ENCODE results near the gene GPNMB.

Gene GPNMB

DNA sequence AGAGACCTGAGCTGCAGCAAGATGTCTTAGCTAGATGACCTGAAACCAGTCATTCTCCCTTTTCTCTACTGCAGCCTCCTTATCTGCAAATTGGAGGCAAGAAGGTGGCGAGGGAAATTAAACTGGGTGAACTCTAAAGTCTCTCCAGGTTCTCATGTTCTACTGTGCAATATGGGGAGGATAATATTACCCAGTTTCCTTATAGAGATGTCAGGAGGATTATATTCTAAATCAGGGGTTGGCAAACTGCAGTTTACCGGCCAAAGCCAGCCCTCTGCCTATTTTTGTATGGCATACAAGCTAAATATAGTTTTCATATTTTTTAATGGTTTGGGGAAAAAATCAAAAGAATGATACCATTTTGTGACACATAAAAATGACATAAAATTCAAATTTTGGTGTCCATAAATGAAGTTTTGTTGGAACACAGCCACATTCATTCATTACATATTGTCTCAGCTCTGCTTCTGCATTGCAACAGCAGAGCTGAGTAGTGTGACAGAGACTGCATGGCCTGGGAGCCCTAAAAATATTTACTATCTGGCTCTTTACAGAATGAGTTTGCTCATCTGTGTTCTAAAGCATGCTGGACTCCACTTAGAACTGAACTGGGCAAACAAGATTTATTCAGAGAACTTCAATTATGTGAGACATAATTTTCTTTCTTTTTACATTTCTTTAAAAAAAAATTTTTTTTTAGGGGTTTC is 33.4 kb downstream of the GPNMB start:
- no peaks in the 10 kb centered on the region for H3K4me1 ChIP-seq (ENCODE audit: control insufficient read depth, insufficient read depth, low read length, poor library complexity, severe bottlenecking)

DNA sequence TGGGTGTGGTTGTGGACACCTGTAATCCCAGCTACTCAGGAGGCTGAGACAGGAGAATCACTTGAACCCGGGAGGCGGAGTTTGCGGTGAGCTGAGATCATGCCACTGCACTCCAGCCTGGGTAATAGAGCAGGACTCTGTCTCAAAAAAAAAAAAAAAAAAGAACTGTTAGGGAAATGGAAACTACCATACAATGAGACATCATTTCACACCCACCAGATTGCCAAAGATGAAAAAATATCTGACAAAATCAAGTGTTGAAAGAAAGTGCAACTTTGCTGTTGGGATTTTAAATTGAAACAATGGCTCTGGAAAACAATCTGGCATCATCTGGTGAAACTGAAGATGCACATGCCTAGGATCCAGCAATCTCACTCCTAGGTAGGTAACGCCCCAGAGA is 36.5 kb downstream of the GPNMB start:
- no peak overlapping the region for H3K4me3 ChIP-seq (ENCODE audit: insufficient read depth, low read depth, low read length, poor library complexity, severe bottlenecking)
- H3K36me3 ChIP-seq (ENCODE audit: control insufficient read depth, insufficient read depth, low read length): no peaks in the 10 kb centered on the region
- DNase-seq: no peak

More for the DNA sequence above, 33.4 kb downstream of the GPNMB start:
- H3K36me3 ChIP-seq (ENCODE audit: control insufficient read depth, insufficient read depth, low read length): no peaks in the 10 kb centered on the region
- H3K9me3 ChIP-seq (ENCODE audit: control insufficient read depth, low read length): no peaks in the 10 kb centered on the region
- no peaks in the 10 kb centered on the region for H3K27me3 ChIP-seq (replicated peaks; ENCODE audit: control insufficient read depth, insufficient read depth, low read length, poor library complexity, severe bottlenecking)
- no peak overlapping the region for H3K27ac ChIP-seq (ENCODE audit: insufficient read depth, low read length, poor library complexity, severe bottlenecking)
- no peak overlapping the region for H3K4me3 ChIP-seq (ENCODE audit: insufficient read depth, low read depth, low read length, poor library complexity, severe bottlenecking)
- no peak for DNase-seq

GRCh38 chr7:23284871-23285270 is 38.3 kb downstream of the GPNMB start:
- no peaks in the 10 kb centered on the region for H3K4me1 ChIP-seq (ENCODE audit: control insufficient read depth, insufficient read depth, low read length, poor library complexity, severe bottlenecking)
- H3K27me3 ChIP-seq (replicated peaks; ENCODE audit: control insufficient read depth, insufficient read depth, low read length, poor library complexity, severe bottlenecking): no peaks in the 10 kb centered on the region
- H3K36me3 ChIP-seq (ENCODE audit: control insufficient read depth, insufficient read depth, low read length): no peaks in the 10 kb centered on the region
- H3K27ac ChIP-seq (ENCODE audit: insufficient read depth, low read length, poor library complexity, severe bottlenecking): no peak overlapping the region
- H3K4me3 ChIP-seq (ENCODE audit: insufficient read depth, low read depth, low read length, poor library complexity, severe bottlenecking): no peak overlapping the region
- no peaks in the 10 kb centered on the region for H3K9me3 ChIP-seq (ENCODE audit: control insufficient read depth, low read length)
- DNase-seq: no peak

More for the DNA sequence above, 36.5 kb downstream of the GPNMB start:
- H3K27ac ChIP-seq (ENCODE audit: insufficient read depth, low read length, poor library complexity, severe bottlenecking): no peak overlapping the region
- no peaks in the 10 kb centered on the region for H3K27me3 ChIP-seq (replicated peaks; ENCODE audit: control insufficient read depth, insufficient read depth, low read length, poor library complexity, severe bottlenecking)
- H3K4me1 ChIP-seq (ENCODE audit: control insufficient read depth, insufficient read depth, low read length, poor library complexity, severe bottlenecking): no peaks in the 10 kb centered on the region
- no peaks in the 10 kb centered on the region for H3K9me3 ChIP-seq (ENCODE audit: control insufficient read depth, low read length)

DNA sequence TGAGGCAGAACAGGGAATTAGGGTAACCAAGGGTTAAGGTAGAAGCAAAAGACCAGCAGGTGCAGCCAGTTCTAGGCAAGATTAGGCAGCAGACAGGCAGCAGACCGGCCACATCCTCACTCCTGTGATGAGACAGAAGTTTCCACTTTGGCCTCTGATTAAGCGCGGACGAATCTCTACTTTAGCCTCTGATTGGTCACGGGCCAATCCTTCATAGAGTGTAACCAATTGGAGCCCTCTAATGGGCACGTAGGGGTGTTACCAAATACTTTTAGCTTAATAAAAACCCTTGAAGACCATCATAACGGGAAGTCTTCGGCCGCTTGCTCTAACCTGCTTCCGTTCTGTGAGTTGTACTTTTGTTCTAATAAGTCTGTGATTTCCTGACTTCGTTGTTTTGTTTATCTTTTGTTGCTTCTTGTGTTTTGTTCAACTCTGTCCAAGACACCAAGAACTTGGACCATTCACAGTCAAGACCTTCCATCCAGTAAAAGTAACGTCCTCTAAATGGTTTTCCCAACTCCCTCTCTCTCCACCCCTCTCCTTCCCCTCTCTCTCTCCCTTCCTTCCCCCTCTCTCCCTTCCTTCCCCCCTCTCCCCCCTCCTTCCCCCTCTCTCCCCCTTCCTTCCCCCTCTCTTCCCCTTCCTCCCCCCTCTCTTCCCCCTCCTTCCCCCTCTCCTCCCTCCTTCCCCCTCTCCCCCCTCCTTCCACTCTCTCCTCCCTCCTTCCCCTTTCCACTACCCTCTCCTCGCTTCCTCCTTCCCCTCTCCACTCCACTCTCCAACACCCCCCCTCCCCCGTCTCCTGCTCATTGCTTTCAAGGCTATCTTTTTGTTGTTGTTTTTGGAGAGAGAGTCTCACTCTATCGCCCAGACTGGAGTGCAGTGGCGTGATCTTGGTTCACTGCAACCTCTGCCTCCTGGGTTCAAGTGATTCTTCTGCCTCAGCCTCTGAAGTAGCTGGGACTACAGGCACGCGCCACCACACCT is 39.4 kb downstream of the GPNMB start:
- Histone ChIP-seq H3K27ac (ENCODE audit: insufficient read depth, low read length, poor library complexity, severe bottlenecking) (no peak overlapping the region), H3K4me1 (ENCODE audit: control insufficient read depth, insufficient read depth, low read length, poor library complexity, severe bottlenecking) (no peaks in the 10 kb centered on the region), H3K27me3 (replicated peaks; ENCODE audit: control insufficient read depth, insufficient read depth, low read length, poor library complexity, severe bottlenecking) (no peaks in the 10 kb centered on the region), H3K4me3 (ENCODE audit: insufficient read depth, low read depth, low read length, poor library complexity, severe bottlenecking) (no peak overlapping the region), H3K9me3 (ENCODE audit: control insufficient read depth, low read length) (no peaks in the 10 kb centered on the region), H3K36me3 (ENCODE audit: control insufficient read depth, insufficient read depth, low read length) (no peaks in the 10 kb centered on the region)
- DNase-seq: no peak

GRCh38 chr7:23287612-23288011 is 41.0 kb downstream of the GPNMB start:
- Histone ChIP-seq H3K36me3 (ENCODE audit: control insufficient read depth, insufficient read depth, low read length) (no peaks in the 10 kb centered on the region), H3K4me1 (ENCODE audit: control insufficient read depth, insufficient read depth, low read length, poor library complexity, severe bottlenecking) (no peaks in the 10 kb centered on the region), H3K27me3 (replicated peaks; ENCODE audit: control insufficient read depth, insufficient read depth, low read length, poor library complexity, severe bottlenecking) (no peaks in the 10 kb centered on the region), H3K27ac (ENCODE audit: insufficient read depth, low read length, poor library complexity, severe bottlenecking) (no peak overlapping the region), H3K9me3 (ENCODE audit: control insufficient read depth, low read length) (no peaks in the 10 kb centered on the region), H3K4me3 (ENCODE audit: insufficient read depth, low read depth, low read length, poor library complexity, severe bottlenecking) (no peak overlapping the region)
- DNase-seq: no peak

- no peak for DNase-seq
- no peaks in the 10 kb centered on the region for H3K4me1 ChIP-seq (ENCODE audit: control insufficient read depth, insufficient read depth, low read length, poor library complexity, severe bottlenecking)
- no peaks in the 10 kb centered on the region for H3K27me3 ChIP-seq (replicated peaks; ENCODE audit: control insufficient read depth, insufficient read depth, low read length, poor library complexity, severe bottlenecking)
- H3K27ac ChIP-seq (ENCODE audit: insufficient read depth, low read length, poor library complexity, severe bottlenecking): no peak overlapping the region
- H3K36me3 ChIP-seq (ENCODE audit: control insufficient read depth, insufficient read depth, low read length): no peaks in the 10 kb centered on the region
- no peaks in the 10 kb centered on the region for H3K9me3 ChIP-seq (ENCODE audit: control insufficient read depth, low read length)
- H3K4me3 ChIP-seq (ENCODE audit: insufficient read depth, low read depth, low read length, poor library complexity, severe bottlenecking): no peak overlapping the region
Observed at GRCh38 chr7:23290993-23291392, 44.4 kb downstream of the GPNMB start.

GRCh38 chr7:23291957-23292560 is 45.5 kb downstream of the GPNMB start:
- H3K27me3 ChIP-seq (replicated peaks; ENCODE audit: control insufficient read depth, insufficient read depth, low read length, poor library complexity, severe bottlenecking): no peaks in the 10 kb centered on the region
- H3K9me3 ChIP-seq (ENCODE audit: control insufficient read depth, low read length): no peaks in the 10 kb centered on the region
- H3K4me1 ChIP-seq (ENCODE audit: control insufficient read depth, insufficient read depth, low read length, poor library complexity, severe bottlenecking): no peaks in the 10 kb centered on the region
- H3K36me3 ChIP-seq (ENCODE audit: control insufficient read depth, insufficient read depth, low read length): no peaks in the 10 kb centered on the region
- no peak overlapping the region for H3K27ac ChIP-seq (ENCODE audit: insufficient read depth, low read length, poor library complexity, severe bottlenecking)
- DNase-seq: no peak
- no peak overlapping the region for H3K4me3 ChIP-seq (ENCODE audit: insufficient read depth, low read depth, low read length, poor library complexity, severe bottlenecking)

DNA sequence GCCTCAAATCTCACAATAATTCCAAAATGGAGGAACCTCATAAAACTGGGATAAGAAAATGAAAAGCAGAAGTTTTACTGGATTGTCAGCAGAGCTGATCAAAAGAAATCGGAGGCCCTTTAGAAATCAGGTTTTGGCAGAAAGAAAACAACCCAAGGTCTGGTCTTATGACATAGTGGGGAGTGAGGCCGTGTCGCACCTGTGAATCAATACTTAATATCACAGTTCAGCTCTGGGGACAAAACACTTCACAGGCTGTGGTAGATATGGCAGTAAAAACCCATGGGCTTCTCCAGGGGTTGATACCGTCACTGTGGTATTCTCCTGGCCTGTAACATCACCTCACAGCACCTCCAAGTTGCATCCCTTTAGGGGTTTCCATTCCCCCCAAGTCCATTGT is 46.0 kb downstream of the GPNMB start:
- Histone ChIP-seq H3K4me1 (ENCODE audit: control insufficient read depth, insufficient read depth, low read length, poor library complexity, severe bottlenecking) (no peaks in the 10 kb centered on the region), H3K36me3 (ENCODE audit: control insufficient read depth, insufficient read depth, low read length) (no peaks in the 10 kb centered on the region), H3K4me3 (ENCODE audit: insufficient read depth, low read depth, low read length, poor library complexity, severe bottlenecking) (no peak overlapping the region), H3K9me3 (ENCODE audit: control insufficient read depth, low read length) (no peaks in the 10 kb centered on the region), H3K27ac (ENCODE audit: insufficient read depth, low read length, poor library complexity, severe bottlenecking) (no peak overlapping the region), H3K27me3 (replicated peaks; ENCODE audit: control insufficient read depth, insufficient read depth, low read length, poor library complexity, severe bottlenecking) (no peaks in the 10 kb centered on the region)
- DNase-seq: no peak

DNA sequence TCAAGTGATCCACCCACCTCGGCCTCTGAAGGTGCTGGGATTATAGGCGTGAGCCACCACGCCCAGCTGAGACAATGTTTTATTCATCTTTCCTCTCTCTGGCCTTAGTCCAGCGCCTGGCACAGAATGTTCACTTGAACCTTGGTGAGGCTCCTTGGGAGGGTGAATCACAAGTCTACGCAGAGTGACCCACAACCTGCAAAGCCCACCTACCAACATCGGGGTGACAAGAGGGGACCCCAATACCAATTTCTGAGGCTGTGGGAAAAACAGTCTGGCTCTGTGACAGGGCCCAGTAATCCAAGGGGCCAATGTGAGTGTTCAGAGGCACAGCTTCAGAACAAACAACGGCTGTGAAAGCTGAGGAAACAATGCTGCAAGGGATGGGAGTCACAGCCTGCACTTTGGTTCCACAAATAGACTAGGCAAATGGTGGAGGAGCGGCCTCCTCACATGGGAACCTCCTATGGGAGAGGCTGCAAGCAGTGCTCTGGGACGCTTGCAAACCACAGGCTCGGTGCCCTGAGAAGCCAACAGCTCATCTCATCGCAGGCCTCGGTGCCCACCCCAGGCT is 47.0 kb downstream of the GPNMB start:
- no peak for DNase-seq
- no peaks in the 10 kb centered on the region for H3K4me1 ChIP-seq (ENCODE audit: control insufficient read depth, insufficient read depth, low read length, poor library complexity, severe bottlenecking)
- H3K27ac ChIP-seq (ENCODE audit: insufficient read depth, low read length, poor library complexity, severe bottlenecking): no peak overlapping the region

More for the DNA sequence above, 47.0 kb downstream of the GPNMB start:
- Histone ChIP-seq H3K27me3 (replicated peaks; ENCODE audit: control insufficient read depth, insufficient read depth, low read length, poor library complexity, severe bottlenecking) (no peaks in the 10 kb centered on the region), H3K9me3 (ENCODE audit: control insufficient read depth, low read length) (no peaks in the 10 kb centered on the region), H3K36me3 (ENCODE audit: control insufficient read depth, insufficient read depth, low read length) (no peaks in the 10 kb centered on the region), H3K4me3 (ENCODE audit: insufficient read depth, low read depth, low read length, poor library complexity, severe bottlenecking) (no peak overlapping the region)
